Duodenal mucosa (tissue), 2 donors: ENCODE results near the gene BICD2.
"Not testable (repeated sequence)": the region's sequence is repeated elsewhere in the genome, so short reads cannot be mapped to it uniquely, and the experiment has no call there.

Experiments
- H3K27ac ChIP-seq: one replicate; pipeline ENCODE4 v1.7.0; 2013; ENCODE audit warnings: low read depth, low read length
- H3K27me3 ChIP-seq, 2 donors: one replicate each; pipeline ENCODE4 v1.7.0; 2013; ENCODE audit warnings: low read length in 2 of 2, control low read depth in 1 of 2; ENCODE audit not compliant: insufficient read depth in 2 of 2, control insufficient read depth in 1 of 2
- H3K36me3 ChIP-seq, 2 donors: one replicate each; pipeline ENCODE4 v1.7.0; 2013; ENCODE audit warnings: low read length in 2 of 2, control low read depth in 1 of 2; ENCODE audit not compliant: insufficient read depth in 2 of 2, control insufficient read depth in 1 of 2
- H3K4me1 ChIP-seq, 2 donors: one replicate each; pipeline ENCODE4 v1.7.0; 2013; ENCODE audit warnings: low read length in 2 of 2, control low read depth in 1 of 2; ENCODE audit not compliant: insufficient read depth in 2 of 2, control insufficient read depth in 1 of 2
- H3K4me3 ChIP-seq, 2 donors: one replicate each; pipeline ENCODE4 v1.7.0; 2013; ENCODE audit warnings: low read length in 2 of 2, low read depth in 1 of 2
- H3K9ac ChIP-seq, 2 donors: one replicate each; pipeline ENCODE4 v1.7.0; 2013; ENCODE audit warnings: low read length in 2 of 2, low read depth in 1 of 2
- H3K9me3 ChIP-seq, 2 donors: one replicate each; pipeline ENCODE4 v1.7.0; 2013; ENCODE audit warnings: low read length in 2 of 2, control low read depth in 1 of 2; ENCODE audit not compliant: control insufficient read depth in 1 of 2

BICD2 gene

DNA sequence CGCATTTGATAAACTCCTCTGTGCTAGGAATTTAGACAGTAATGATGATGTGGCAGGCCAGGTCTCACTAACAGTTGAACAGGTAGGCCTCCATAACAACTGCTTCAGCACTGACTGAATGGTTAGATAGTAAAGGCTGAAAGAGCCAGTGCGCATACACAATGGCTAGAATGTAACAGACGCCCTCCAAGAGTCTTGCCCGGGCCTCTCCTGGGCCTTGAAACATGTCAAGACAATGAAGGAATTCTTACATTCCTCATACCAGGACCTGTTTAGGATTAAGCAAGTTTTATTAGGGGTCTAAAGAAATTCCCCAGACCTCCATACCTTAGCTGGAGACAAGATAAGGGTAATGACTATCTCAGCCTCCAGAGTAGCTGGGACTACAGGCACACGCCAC lies 6.7 kb upstream of the BICD2 start:
- Histone ChIP-seq H3K4me3 (no peak overlapping the region), H3K36me3 (no peaks in the 10 kb centered on the region), H3K27ac (no peak overlapping the region), H3K4me1 (peaks cover 4 to 26% of the 10 kb centered on the region in 2 donors), H3K27me3 (peaks cover 12 to 14% of the 10 kb centered on the region in 2 donors), H3K9ac (no peak overlapping the region), H3K9me3 (no peaks in the 10 kb centered on the region)

DNA sequence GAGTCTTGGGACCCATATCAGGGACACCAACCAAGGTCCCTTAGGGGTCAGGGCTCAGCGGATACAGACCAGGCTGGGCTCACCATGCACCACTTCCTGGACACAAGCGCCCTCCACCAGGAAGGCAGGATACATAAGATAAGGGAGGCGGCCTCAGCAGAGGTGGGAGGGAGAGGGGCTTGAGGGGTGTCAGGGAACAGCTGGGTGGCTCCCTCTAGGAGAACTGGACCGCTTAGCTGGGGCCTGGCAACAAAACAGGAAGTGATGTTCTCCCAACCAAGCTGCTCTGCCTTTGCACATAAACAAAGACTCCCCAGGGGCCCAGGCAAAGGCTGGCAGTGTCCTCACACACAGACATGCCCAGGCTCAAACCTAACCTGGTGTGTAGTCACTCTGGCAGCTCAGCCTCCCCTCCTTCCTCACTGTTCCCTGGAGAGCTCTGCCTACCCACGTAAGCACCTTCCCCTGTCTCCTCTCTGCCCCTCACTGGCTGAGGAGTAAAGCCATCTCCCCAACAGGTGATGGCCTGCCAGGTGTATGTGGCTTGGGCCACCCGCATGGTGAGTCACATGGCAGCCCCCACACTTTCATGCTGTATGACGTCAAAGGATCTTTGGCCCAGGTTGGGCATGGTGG lies 5.8 kb upstream of the BICD2 start:
- Histone ChIP-seq H3K4me3 (no peak overlapping the region), H3K36me3 (no peaks in the 10 kb centered on the region)

DNA sequence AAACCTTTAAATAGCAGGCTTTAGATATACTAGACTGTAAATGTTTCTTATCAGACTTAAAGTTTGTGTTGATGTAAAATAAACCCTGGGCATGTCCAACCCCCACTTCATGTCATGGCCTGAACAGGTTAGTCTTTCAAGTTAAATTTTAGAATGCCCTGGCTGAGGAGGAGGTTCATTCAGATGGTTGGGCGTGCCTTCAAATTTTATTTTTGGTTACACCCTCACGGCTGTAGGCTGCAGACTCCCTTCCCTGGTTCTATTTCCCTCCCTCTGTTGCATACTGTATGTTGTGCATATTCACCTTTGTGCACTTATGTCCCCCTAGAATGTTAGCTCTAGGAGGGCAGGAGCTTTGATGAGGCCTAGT lies 5.3 kb upstream of the BICD2 start:
- Histone ChIP-seq H3K27me3 (peaks cover 12 to 14% of the 10 kb centered on the region in 2 donors), H3K4me1 (peaks cover 14 to 36% of the 10 kb centered on the region in 2 donors), H3K36me3 (no peaks in the 10 kb centered on the region), H3K9ac (no peak overlapping the region), H3K27ac (no peak overlapping the region), H3K4me3 (no peak overlapping the region), H3K9me3 (no peaks in the 10 kb centered on the region)

More for the DNA sequence above, 5.8 kb upstream of the BICD2 start:
- Histone ChIP-seq H3K9me3 (no peaks in the 10 kb centered on the region), H3K27me3 (peaks cover 12 to 14% of the 10 kb centered on the region in 2 donors), H3K9ac (no peak overlapping the region), H3K27ac (no peak overlapping the region), H3K4me1 (peaks cover 12 to 34% of the 10 kb centered on the region in 2 donors)

DNA sequence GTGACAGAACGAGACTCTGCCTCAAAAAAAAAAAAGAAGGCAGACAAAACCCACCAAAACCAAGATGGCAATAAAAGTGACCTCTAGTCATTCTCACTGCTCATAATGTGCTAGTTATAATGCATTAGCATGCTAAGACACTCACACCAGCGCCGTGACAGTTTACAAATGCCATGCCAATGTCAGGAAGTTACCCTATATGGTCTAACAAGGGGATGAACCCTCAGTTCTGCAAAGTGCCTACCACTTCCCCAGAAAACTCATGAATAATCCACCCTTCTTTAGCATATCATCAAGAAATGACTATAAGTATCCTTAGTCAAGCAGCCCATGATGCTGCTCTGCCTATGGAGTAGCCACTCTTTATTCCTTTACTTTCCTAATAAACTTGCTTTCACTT lies 4.7 kb upstream of the BICD2 start:
- Histone ChIP-seq H3K36me3 (no peaks in the 10 kb centered on the region), H3K4me3 (no peak overlapping the region), H3K27me3 (peaks cover 9 to 14% of the 10 kb centered on the region in 2 donors), H3K9ac (no peak overlapping the region), H3K27ac (no peak overlapping the region), H3K9me3 (no peaks in the 10 kb centered on the region), H3K4me1 (peaks cover 14 to 36% of the 10 kb centered on the region in 2 donors)

DNA sequence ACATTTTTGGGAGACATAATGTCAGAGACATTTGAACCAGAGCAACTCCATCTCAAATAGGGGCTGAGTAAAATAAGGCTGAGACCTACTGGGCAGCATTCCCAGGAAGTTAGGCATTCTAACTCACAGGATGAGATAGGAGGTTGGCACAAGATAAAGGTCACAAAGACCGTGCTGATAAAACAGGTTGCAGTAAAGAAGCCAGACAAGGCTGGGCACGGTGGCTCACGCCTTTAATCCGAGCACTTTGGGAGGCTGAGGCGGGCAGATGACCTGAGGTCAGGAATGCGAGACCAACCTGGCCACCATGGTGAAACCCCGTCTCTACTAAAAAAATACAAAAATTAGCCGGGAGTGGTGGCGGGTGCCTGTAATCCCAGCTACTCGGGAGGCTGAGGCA lies 4.2 kb upstream of the BICD2 start:
- H3K9ac ChIP-seq, H3K4me3 ChIP-seq, H3K36me3 ChIP-seq, H3K27ac ChIP-seq, H3K9me3 ChIP-seq: not testable (repeated sequence)
- H3K27me3 ChIP-seq: peaks cover 7 to 14% of the 10 kb centered on the region in 2 donors
- H3K4me1 ChIP-seq: peaks cover 14 to 38% of the 10 kb centered on the region in 2 donors

DNA sequence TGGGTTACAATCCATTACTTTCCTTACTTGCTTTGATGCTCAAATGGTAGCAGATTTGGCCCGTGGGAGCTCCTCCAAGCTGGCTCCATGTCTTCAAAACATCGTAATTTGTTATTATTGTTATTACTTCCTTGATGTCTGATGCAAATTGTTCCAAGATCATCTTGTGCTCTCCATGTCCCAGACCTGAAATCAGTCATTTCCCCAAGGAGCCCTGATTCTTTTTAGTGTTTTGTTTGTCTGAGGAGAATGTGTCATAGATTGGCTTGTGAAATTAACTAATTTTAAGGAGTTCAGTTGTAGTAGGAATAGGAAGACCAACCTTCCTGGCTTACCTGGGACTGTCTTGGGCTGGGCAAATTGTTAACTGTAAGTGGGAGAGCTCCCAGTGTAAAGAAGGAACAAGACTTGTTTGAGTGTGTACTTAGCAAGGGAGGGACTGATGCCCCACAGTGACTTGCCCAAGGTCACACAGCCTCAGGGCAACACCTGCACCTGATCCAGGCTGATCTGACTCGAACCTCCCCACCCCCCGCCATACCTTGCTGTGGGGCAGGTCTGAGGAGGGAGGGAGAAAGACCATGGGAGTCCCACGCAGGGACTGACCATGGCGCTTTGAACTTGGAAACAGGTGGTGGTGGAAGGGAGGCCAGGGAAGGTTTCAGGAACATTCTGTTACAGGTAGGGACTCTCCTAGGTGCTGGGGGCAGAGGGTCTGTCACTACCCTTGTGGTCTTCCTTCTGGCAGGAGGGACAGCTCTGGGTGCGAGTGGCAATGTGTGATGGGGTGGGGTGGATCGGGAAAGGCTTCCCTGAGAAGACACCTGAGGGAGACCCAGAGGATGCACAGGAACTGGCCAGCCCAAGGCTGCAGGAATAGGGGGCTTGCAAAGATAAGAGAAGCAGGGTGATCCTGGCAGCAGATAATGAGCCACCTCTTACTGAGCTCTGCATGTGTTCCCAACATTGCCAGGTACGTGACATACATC lies 2.7 kb upstream of the BICD2 start:
- H3K9me3 ChIP-seq: no peaks in the 10 kb centered on the region
- no peak overlapping the region for H3K27ac ChIP-seq
- H3K4me1 ChIP-seq: peaks cover 28 to 53% of the 10 kb centered on the region in 2 donors
- peaks cover 7 to 10% of the 10 kb centered on the region in 2 donors for H3K27me3 ChIP-seq
- H3K4me3 ChIP-seq: no peak overlapping the region
- H3K36me3 ChIP-seq: no peaks in the 10 kb centered on the region
- H3K9ac ChIP-seq: no peak overlapping the region

DNA sequence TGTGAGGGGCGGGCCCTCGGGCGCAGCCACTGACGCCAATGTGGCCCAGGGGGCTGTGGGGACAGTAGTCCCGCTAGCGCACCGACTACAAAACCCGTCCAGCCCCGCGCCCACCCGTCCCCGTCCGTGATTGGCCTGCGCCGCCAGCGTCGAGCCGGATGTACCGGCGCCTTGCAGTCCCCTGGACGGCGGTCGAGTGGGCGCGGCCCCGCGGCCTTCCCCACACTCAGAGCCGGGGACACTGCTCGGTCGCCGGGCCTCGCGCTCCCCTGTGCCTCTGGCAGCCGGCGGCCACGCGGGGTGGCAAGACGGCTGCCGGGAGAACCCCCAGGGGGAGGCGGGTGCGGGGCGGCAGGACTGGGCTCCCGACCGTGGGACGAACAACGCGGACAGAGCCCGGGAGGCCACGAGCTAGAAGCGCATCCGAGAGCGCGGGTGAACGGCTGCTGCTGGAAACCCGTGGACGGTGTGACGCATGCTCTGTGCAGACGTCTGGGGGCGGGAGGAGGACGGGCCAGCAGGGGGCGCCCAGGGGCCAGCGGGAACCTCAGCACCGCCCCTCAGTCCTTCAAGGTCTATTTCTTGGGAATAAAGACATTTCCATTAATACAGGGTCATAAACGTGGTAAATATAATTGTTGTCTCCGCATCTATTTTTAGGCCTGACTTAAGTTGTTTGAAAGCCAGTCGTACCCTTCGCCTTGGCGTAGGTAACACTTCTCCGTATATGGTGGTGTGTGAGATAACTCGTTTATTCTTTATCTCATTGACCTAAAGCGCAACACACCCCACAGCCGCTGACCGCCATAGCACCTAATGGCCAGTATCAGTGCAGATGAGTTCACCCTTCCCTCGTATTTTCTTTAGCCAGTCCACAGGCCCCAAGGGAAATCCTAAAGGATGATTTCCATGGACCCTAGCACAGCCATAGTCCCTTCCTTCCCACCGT lies 629 bp upstream of the BICD2 start:
- H3K9ac ChIP-seq: peak overlapping the region; percentile 76 to 77
- H3K4me1 ChIP-seq: peaks cover 29 to 61% of the 10 kb centered on the region in 2 donors
- peak overlapping the region; percentile 99 for H3K27ac ChIP-seq
- peaks cover 7 to 9% of the 10 kb centered on the region in 2 donors for H3K27me3 ChIP-seq
- no peaks in the 10 kb centered on the region for H3K9me3 ChIP-seq
- H3K4me3 ChIP-seq: peak overlapping the region; percentile 75 to 80
- no peaks in the 10 kb centered on the region for H3K36me3 ChIP-seq

DNA sequence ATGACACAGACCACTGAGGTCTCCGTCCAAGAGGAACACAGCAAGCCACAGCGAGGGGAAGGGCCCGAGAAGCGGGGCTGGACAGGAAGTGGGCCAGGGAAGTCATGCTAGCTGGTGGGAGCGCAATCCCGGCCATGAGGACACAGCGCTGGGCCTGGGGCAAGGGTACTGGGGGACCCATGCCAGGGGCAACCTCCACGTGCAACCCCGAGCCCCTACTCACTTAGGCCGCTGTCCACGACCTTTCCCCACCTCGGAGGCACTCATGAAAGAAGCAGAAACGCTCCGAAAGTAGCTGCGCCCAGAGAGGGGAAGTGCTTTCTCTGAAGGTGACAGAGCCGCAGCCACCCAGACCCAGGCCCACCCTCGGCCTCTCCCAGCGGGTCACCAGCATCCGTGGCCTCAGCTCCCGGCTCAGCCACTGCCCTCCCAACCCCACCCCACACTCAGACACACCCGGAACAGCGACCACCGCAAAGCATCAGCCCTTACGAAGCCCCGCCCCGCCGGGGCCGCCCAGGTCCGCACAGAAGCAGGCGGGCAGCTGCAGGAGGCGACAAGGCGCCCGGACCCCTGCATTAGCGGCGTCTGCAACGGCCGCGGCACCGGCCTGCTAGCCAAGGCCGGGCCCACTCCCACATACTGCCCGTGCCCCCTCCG lies 782 bp downstream of the BICD2 start:
- H3K4me3 ChIP-seq: peak overlapping the region; percentile 72 to 81
- no peaks in the 10 kb centered on the region for H3K9me3 ChIP-seq
- peaks cover 29 to 54% of the 10 kb centered on the region in 2 donors for H3K4me1 ChIP-seq
- H3K36me3 ChIP-seq: no peaks in the 10 kb centered on the region
- H3K9ac ChIP-seq: peak overlapping the region; percentile 66 to 77
- H3K27me3 ChIP-seq: peaks cover 7 to 9% of the 10 kb centered on the region in 2 donors
- H3K27ac ChIP-seq: no peak overlapping the region
